K562 (cell line): Measurements from ENCODE around the gene ITM2B.

Experiments
- ATF4 ChIP-seq: fragments of 450-650 bp; formaldehyde crosslinking; IDR thresholded peaks from 2 replicates; pipeline ENCODE4 v1.4.0; 2022; ENCODE audit warnings: mild to moderate bottlenecking, moderate library complexity
- CTCF ChIP-seq, 3 experiments: IDR thresholded peaks in 2 of 3; conservative IDR thresholded peaks in 1 of 3; 2 replicates each; pipeline ENCODE4 v1.5.1; 2011 to 2012; ENCODE audit warnings: low read length in 3 of 3, mild to moderate bottlenecking in 3 of 3, control low read depth in 2 of 3, improper control_type of control experiment in 1 of 3, inconsistent platforms in 1 of 3, low read depth in 1 of 3, mixed read lengths in 1 of 3, moderate library complexity in 1 of 3; ENCODE audit not compliant: insufficient read depth in 2 of 3
- FOXA1 ChIP-seq: fragments of 450-650 bp; IDR thresholded peaks from 2 replicates; pipeline ENCODE4 v1.6.1; 2016; ENCODE audit warnings: mild to moderate bottlenecking, borderline replicate concordance
- MGA ChIP-seq: fragments of 450-650 bp; IDR thresholded peaks from 2 replicates; pipeline ENCODE4 v1.6.1; 2016; ENCODE audit warnings: mild to moderate bottlenecking, moderate library complexity
- SNRNP70 ChIP-seq: fragments of 200-400 bp; formaldehyde crosslinking; optimal IDR thresholded peaks from 2 replicates; pipeline ENCODE3; 2017; ENCODE audit warnings: low read depth, low read length
- SP1 ChIP-seq: sonication (generic); formaldehyde crosslinking; IDR thresholded peaks from 2 replicates; pipeline ENCODE4 v1.8.1; 2022; ENCODE audit warnings: mild to moderate bottlenecking, missing genetic modification reagents
- ZNF274 ChIP-seq: IDR thresholded peaks from 2 replicates; pipeline ENCODE4 v1.6.1; 2011; ENCODE audit warnings: low read depth, mild to moderate bottlenecking, low read length, moderate library complexity, borderline replicate concordance

DNA sequence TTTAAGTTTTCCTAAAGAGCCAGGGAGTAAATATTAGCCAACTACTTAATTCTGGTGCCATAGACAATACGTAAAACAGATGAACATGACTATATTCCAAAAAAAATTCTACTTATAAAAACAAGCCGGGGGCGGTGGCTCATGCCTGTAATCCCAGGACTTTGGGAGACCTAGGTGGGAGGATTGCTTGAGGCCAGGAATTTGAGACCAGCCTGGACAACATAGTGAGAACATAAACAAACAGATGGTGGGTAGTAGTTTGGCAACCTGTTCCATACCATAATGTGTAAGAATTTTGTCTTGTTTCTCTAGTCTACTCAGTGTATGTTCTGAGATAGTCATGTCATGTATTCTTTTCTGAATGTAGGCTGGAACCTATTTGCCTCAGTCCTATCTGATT lies 25.4 kb downstream of the ITM2B start:
- TF ChIP-seq MGA (no peak), FOXA1 (no peak), ATF4 (CRISPR knock-in tag) (no peak), ZNF274 (no peak), SP1 (CRISPR knock-in tag) (no peak), CTCF (IDR thresholded peaks at IDR 0.05 in 2 of 3, conservative IDR thresholded peaks at IDR 0.05 in 1 of 3; ENCODE audit: insufficient read depth in 2 of 3, low read depth in 1 of 3, low read length in 3 of 3) (no peak), SNRNP70 (no peak)
